ENCODE results near the gene ZFAND6.

DNA sequence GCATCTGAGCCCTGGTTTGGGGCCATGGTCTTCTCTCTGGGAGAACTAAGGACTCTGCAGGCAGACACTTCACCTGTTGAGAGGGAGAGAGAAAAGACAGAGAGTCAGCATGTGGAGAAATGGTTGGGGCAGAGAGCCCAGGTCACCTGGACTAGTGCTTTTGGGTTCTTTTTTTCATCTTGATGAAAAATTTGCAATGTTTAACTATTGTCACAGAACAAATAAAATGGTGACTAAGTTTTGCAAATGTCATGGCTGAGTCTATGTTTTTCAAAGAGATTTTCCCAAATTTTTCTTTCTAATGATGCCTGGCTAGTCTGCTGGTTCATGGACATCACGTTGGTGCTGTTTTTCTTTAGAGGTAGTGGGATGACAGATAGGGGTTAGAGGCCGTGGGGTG lies 111.1 kb downstream of the ZFAND6 start:
- TF ChIP-seq, protein P1, sequence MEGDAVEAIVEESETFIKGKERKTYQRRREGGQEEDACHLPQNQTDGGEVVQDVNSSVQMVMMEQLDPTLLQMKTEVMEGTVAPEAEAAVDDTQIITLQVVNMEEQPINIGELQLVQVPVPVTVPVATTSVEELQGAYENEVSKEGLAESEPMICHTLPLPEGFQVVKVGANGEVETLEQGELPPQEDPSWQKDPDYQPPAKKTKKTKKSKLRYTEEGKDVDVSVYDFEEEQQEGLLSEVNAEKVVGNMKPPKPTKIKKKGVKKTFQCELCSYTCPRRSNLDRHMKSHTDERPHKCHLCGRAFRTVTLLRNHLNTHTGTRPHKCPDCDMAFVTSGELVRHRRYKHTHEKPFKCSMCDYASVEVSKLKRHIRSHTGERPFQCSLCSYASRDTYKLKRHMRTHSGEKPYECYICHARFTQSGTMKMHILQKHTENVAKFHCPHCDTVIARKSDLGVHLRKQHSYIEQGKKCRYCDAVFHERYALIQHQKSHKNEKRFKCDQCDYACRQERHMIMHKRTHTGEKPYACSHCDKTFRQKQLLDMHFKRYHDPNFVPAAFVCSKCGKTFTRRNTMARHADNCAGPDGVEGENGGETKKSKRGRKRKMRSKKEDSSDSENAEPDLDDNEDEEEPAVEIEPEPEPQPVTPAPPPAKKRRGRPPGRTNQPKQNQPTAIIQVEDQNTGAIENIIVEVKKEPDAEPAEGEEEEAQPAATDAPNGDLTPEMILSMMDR (IDR thresholded peaks at IDR 0.05), result no peak
- TF ChIP-seq POLR2AphosphoS5 (IDR thresholded peaks at IDR 0.05), result no peak

Data from prostate gland (tissue), 2 donors.